D721Med (cell line): ENCODE measurements around the gene PRKX.

Experiments
- DNase-seq: peaks from one replicate; pipeline ENCODE4 v3.0.0; 2011; ENCODE audit warnings: low spot score; ENCODE audit not compliant: insufficient read length
- FAIRE-seq: peaks from 2 replicates; lab custom pipeline; 2011; peaks lifted over from hg19 to GRCh38; lab: Jason Lieb, UNC
- CTCF ChIP-seq: IDR thresholded peaks from 2 replicates; pipeline ENCODE4 v1.5.1; 2012; ENCODE audit warnings: mild to moderate bottlenecking, control low read depth; ENCODE audit not compliant: insufficient read depth; ENCODE audit errors: missing control alignments

PRKX gene

GRCh38 chrX:3598046-3598605 lies 115.3 kb downstream of the PRKX start:
- FAIRE-seq (no peak), DNase-seq (no peak)
- TF ChIP-seq CTCF: no peak

- TF ChIP-seq CTCF: no peak
- no peak for FAIRE-seq
Observed at GRCh38 chrX:3592184-3592583, 121.3 kb downstream of the PRKX start.

GRCh38 chrX:3589474-3589873 lies 124.0 kb downstream of the PRKX start:
- FAIRE-seq: no peak
- no peak for DNase-seq

More at GRCh38 chrX:3592184-3592583, 121.3 kb downstream of the PRKX start:
- no peak for DNase-seq

GRCh38 chrX:3585719-3586118 lies 127.7 kb downstream of the PRKX start:
- no peak for TF ChIP-seq CTCF
- FAIRE-seq (no peak), DNase-seq (no peak)

More at GRCh38 chrX:3589474-3589873, 124.0 kb downstream of the PRKX start:
- TF ChIP-seq CTCF: no peak

GRCh38 chrX:3584415-3584996 lies 128.9 kb downstream of the PRKX start:
- DNase-seq (no peak), FAIRE-seq (no peak)
- no peak for TF ChIP-seq CTCF

- no peak for DNase-seq
- no peak for FAIRE-seq
- TF ChIP-seq CTCF: no peak
Observed at GRCh38 chrX:3582451-3582850, 131.0 kb downstream of the PRKX start.

- no peak for FAIRE-seq
- TF ChIP-seq CTCF: no peak
- DNase-seq: no peak
Observed at GRCh38 chrX:3581609-3582108, 131.8 kb downstream of the PRKX start.
